Superior temporal gyrus (tissue), 1 donor: Measurements from ENCODE around the gene CADM2.
A peak's percentile ranks its signal among the peaks of the same experiment; 100 is the strongest.

Experiments
- DNase-seq: peaks from one replicate; pipeline ENCODE4 v3.0.0-alpha.2; 2016; ENCODE audit errors: extremely low spot score

The CADM2 gene

DNA sequence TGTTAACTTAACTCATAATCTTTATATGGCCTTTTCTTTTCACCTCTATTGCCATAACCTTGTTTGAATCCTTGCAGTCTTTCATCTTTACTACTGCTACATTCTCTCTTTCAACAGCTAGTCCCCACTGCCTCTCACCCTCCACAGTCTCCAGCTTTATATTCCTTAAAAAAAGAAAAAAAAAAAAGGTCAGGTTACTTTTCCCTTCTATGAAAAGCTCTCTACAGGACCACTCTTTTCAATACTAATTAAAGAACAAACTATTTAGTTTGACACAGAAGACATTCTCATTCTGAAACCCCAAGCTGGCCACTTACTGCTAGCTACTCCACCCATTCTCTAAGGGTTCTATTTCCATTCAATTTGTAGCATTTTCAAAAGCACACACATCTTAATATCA, 25.6 kb downstream of the CADM2 start:
- no peak for DNase-seq

DNA sequence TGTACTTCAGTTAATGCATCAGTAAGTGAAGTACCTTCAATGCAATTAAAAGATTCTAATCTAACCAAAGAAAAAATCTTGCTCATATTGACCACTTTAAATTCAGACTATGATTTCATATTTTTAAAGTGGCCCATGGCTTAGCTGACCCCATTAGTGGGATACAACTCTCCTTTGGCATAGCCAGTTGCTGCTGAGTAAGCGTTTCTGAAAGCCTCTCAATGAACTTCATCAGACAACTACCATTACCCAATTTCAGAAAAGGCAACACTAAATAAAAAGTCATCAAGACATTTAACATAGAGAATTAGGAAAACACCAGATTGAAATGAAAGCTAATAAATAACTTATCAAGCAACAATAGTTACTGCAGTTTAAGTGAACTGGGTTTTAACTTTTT, 27.0 kb downstream of the CADM2 start:
- DNase-seq = no peak

DNA sequence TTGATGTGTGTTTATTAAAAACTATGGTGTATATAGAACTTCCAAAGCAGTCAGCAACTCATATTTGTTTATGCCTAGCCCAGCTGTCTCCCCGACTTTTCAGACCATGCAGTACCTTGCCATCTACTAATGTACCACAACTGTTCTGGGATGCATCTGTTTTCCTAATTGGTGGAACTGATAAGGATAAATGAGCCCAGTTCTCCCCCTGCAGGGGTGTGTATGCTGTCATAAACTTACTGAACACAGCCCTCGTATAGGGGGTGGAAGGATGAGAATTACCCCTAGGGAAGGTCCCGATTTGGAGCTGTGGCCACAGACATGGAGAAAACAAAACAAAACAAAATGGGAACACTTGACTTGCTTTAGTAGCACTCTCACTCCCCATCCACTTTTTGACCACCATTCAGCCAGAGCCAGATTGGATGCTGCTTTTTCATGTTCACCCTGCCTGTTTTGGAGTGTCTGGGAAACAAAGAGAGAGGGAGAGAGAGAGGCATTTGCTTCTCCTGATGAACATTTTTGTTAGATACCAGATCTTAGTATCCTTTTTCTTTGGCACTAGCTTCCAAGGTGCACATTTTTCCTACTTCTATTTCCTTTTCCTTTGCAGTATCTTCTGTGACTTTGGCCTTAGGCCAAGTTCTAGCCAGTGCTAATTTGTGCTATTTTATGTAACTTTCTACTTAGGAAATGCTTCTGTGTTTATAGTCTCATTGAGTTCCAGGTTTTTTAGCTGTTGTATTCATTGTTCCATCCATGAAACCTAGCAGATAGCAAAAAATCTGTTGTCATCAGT, 29.1 kb downstream of the CADM2 start:
- DNase-seq = no peak

- DNase-seq = no peak
These were observed 30.3 kb downstream of the CADM2 start for GRCh38 chr3:84989102-84989501.

- no peak for DNase-seq
These were observed 32.7 kb downstream of the CADM2 start for GRCh38 chr3:84991422-84991900.

GRCh38 chr3:84993956-84994355, 35.2 kb downstream of the CADM2 start:
- peak; percentile 18 for DNase-seq

DNA sequence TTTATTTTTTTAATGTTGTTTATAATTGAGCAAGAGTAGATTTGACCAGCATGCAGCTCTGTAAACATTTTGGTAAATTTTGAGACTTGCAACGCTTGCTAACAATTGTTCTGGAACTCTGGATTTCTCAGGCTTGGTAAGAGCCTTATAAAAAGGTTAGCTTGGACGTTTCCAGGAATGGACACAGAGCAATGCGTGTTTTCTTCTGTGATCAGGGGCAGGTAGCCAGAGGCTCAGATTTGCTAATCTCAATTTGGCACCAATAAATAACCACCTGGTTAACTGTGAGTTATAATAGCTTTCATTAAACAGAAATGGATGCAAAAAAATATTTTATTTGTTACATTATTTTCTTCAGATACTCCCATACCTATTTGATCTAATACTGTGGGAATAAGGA, 39.8 kb downstream of the CADM2 start:
- no peak for DNase-seq

DNA sequence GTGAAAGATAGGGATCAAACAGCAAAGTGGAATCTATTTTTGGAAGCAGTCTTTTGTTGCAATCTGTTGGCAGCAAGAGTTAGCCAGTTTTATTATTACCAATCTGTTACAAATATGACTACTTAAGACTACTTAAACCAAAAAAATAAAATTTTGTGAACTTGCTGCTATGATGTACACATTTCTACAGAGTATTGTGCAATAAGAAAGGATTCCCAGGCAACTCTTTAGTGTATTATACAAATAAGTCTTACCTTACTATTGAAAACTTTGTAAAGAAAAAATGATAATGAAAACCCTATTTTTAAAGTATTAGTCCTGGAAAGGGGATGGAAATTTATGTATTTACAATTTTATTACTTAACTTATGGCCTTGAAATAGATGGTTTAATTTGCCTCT, 44.7 kb downstream of the CADM2 start:
- no peak for DNase-seq

DNA sequence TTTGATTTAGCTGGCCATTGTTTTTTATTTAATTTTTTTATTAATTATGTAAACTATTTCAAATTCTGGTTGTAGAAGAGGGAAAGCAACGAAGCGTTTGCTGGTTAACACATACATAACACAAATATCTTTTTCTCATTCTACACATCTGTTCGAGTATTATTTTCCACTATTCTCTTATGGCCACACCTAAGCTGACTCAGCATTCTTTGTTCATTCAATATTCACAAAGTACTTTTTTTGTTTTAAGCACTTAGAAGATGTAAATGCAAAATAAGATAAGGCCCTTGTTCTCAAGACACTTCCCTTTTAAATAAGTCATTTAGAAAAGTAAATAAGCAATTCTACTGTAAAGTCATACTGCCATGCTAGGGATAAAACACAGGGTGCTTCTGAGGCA, 45.4 kb downstream of the CADM2 start:
- DNase-seq = no peak

- peak; percentile 55 for DNase-seq
These were observed 47.2 kb downstream of the CADM2 start for GRCh38 chr3:85005946-85006345.

GRCh38 chr3:85007195-85008094, 48.7 kb downstream of the CADM2 start:
- peak; percentile 42 for DNase-seq

- DNase-seq = no peak
These were observed 62.0 kb downstream of the CADM2 start for GRCh38 chr3:85020828-85021227.

- no peak for DNase-seq
These were observed 71.3 kb downstream of the CADM2 start for GRCh38 chr3:85030052-85030451.

DNA sequence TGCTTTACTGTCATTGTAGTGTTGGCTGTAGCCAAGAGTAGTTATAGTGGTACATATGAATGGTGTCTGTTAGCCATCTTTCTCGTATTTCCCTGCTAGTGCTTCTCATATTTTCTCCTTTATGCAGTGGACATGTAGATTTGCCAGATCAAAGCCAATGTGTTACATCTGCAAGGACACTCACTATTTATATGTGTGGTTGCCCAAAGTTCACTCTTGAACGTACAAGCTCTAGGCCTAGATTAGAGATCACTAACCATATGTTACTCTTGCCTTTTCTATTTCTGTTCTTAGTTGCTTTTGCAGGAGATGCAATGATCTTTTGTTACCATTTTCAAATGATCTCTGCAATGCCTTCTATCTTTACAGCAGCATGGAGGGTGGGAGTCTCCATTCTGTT, 78.4 kb downstream of the CADM2 start:
- DNase-seq = no peak

DNA sequence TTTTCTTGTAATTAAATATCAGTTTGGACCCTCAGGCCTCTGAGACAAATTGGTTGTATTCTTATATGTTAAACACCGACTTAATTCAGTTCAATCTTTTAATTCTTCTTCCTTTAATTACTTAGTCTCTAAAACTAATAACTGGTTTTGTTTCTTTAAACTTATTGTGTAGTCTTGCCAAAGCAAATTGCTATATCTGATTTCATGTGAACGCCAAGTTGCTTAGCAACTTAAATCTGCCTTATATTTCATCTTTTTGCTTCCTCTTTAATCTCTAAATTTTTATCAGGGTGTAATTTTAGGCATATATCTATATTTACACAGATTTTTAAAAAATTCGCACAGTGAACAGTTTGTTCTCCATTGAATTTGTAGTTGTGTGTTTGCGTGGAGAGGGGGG, 82.2 kb downstream of the CADM2 start:
- no peak for DNase-seq

GRCh38 chr3:85041562-85042055, 82.8 kb downstream of the CADM2 start:
- DNase-seq = no peak

DNA sequence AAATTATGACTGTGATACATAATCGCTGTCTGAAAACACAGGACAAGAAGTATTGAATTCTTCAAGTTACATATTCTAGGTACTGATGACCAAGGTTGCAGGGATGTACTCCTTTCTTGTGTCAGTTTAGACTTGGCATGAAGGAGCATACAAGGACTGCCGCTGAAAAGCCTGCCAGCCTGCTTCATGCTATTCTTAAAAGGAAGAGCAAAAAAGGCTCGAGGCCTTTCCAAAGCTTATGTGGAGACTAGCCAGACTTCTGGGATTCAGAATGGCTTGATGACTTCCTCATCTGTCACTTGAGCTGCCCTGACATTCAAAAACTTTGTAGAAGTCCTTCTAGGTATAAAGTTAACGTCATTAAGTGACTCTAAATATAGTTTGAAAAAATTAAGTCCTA, 92.0 kb downstream of the CADM2 start:
- no peak for DNase-seq

DNA sequence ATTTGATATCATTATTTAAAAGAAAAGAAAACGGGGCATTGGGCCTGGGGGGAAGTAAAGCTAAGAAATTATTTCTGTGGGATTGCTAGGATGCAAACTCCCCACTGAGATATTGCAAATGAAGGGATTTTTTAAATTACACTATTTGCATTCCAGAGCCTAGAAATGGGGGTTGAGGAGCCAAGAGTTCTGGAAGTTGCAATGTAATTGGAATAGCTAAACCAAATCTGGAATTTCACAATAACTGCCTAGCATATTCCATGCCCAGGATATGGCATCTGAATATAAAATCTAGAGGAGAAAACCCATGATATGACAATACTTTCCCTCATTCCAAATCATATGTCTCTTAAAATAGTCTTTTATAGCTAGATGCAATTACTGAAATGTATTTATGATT, 93.0 kb downstream of the CADM2 start:
- no peak for DNase-seq

DNA sequence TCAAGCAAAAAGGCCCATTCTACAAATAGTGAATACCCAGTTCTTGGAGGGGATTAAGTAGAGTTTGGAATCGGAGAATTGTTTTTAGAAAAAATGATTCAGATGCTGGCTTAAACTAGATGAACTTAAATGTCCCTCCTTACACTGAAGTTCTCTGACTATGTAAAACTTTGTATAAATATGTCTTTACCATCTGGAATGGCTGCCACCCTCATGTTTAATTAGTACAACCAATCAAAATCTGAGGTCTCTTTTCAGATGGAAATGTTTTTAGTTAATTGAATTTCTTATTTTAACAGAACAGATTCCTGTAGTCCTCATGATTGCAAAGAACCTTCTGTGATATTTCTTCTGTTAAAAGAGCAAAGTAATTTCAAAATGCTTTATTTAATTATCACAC, 94.8 kb downstream of the CADM2 start:
- no peak for DNase-seq

DNA sequence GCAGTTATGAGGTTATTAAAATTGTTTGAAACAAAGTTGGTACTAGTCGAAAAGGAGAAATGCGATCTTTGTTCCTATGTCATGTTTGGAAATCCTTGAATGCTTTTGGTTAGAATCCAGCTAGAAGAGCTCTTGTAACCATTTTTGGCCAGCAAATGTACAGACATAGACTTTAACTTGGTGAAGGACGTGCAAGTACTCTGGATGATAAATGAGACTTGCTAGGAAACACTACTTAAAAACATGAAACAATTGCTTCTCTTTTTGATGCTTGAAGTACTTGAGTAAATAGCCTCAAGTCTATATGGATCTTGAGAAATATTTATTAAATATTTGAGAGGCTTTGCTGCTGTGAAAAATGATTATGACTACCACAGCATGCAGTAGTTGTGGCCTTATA, 95.8 kb downstream of the CADM2 start:
- no peak for DNase-seq

DNA sequence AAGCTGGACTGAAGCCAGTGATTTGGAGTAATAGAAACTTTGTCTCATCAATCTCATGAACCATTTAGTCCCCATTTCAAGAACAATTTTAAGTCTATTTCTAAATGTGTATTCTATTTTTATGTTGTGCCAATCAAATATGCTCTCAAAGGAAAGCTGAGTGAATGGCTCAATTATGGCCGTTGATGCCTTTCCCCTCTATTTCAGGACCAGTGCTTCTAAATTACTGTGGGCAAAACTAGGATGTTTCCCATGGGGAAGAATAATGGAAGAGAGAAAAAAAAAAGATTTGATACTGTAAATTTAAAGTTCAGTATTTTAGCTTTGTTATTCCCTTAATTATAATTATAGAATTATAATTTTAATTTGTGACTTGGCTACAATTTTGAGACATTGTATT, 110.1 kb downstream of the CADM2 start:
- no peak for DNase-seq

DNA sequence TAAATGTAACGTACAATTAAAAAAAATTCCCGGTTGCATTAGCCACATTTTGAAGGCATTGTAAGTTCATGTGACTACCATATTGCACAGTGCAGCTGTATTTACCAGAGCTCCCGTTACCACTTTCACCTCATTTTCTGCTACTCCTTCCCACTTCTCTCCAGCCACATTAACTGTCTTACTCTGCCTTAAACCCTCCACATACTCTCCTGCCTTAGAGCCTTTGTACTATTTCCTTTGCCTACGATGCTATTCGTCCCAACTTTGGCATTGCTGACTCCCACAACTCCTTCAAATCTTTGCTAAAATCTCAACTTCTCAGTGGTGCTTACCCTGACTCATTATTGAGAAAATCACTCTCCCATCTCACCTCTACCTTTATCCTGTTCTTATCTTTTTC, 115.2 kb downstream of the CADM2 start:
- DNase-seq = no peak

DNA sequence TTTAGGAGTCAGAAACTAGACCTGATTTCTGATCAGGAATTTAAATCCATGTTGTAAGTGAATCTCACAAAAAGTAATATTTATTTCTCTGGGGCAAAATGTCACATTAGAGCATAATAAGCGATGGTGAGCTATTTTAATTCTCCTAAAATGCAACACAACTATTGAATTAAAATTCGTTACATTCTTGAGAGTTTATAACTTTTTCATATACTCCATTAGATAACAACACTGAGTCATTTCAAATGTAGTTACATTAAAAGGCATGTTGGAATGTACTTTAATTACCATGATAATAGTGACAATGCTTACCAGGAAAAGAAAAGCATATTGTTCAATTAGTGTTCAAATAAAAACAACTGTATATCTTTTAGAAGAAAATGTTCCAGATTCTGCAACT, 116.9 kb downstream of the CADM2 start:
- DNase-seq = no peak
